T-helper 1 cell treated with Interleukin-12 subunit alpha and Interleukin-12 subunit beta and Interleukin-4 antibody, amounts not matched to agents 30 ng/mL and 1 ng/mL, for 36 hours (primary cell): ENCODE measurements around the gene MED13L. TPM values are rescaled to one million over a fixed set of nuclear protein-coding genes. Genes with fewer than 3 reads are reported as not detected.
"Not testable (repeated sequence)": the region's sequence is repeated elsewhere in the genome, so short reads cannot be mapped to it uniquely, and the experiment has no call there.

Experiments
- intact Hi-C: fragments of 100-400 bp; cut with micrococcal nuclease; formaldehyde crosslinking; loops from one replicate; pipeline ENCODE4 v1.15.1; 2024
- total RNA-seq: library from RNA; stranded (reverse); gene quantifications from 2 replicates; pipeline ENCODE4 v1.2.3, GENCODE V29; 2022

Gene MED13L
- total RNA-seq, 1 donor from 2014 or later, result 92.7 TPM

GRCh38 chr12:116137318-116137717, 140.2 kb downstream of the MED13L start:
- intact Hi-C loops, result loop anchor here (2.0 kb wide), 2 partner anchors 77 to 139 kb away; partner anchors contain the start of gene MED13L

GRCh38 chr12:116136340-116136739, 141.2 kb downstream of the MED13L start:
- intact Hi-C loops, result loop anchor here (1.0 to 2.0 kb wide), 3 partner anchors 36 to 140 kb away; partner anchors contain the start of gene MED13L

- intact Hi-C loops, result no loop called here
These were observed 142.1 kb downstream of the MED13L start for GRCh38 chr12:116135209-116135930.

GRCh38 chr12:116133636-116134214, 143.8 kb downstream of the MED13L start:
- intact Hi-C loops, result no loop called here

- intact Hi-C loops, result no loop called here
These were observed 144.3 kb downstream of the MED13L start for GRCh38 chr12:116133149-116133548.

- intact Hi-C loops, result not testable (repeated sequence)
These were observed 145.5 kb downstream of the MED13L start for GRCh38 chr12:116131987-116132386.

GRCh38 chr12:116131176-116131575, 146.3 kb downstream of the MED13L start:
- intact Hi-C loops, result no loop called here

GRCh38 chr12:116130431-116130830, 147.1 kb downstream of the MED13L start:
- intact Hi-C loops, result no loop called here

GRCh38 chr12:116128779-116129178, 148.7 kb downstream of the MED13L start:
- intact Hi-C loops, result no loop called here

- intact Hi-C loops, result no loop called here
These were observed 149.6 kb downstream of the MED13L start for GRCh38 chr12:116127859-116128258.

- intact Hi-C loops, result no loop called here
These were observed 150.9 kb downstream of the MED13L start for GRCh38 chr12:116126610-116127009.

- intact Hi-C loops, result no loop called here
These were observed 151.4 kb downstream of the MED13L start for GRCh38 chr12:116125956-116126566.

GRCh38 chr12:116125084-116125483, 152.4 kb downstream of the MED13L start:
- intact Hi-C loops, result no loop called here

- intact Hi-C loops, result no loop called here
These were observed 153.8 kb downstream of the MED13L start for GRCh38 chr12:116123451-116124258.

GRCh38 chr12:116122628-116123027, 154.9 kb downstream of the MED13L start:
- intact Hi-C loops, result no loop called here

- intact Hi-C loops, result no loop called here
These were observed 156.0 kb downstream of the MED13L start for GRCh38 chr12:116121453-116121871.

- intact Hi-C loops, result no loop called here
These were observed 160.7 kb downstream of the MED13L start for GRCh38 chr12:116116650-116117424.

- intact Hi-C loops, result no loop called here
These were observed 163.9 kb downstream of the MED13L start for GRCh38 chr12:116113398-116114130.

GRCh38 chr12:116106870-116107269, 170.6 kb downstream of the MED13L start:
- intact Hi-C loops, result no loop called here

GRCh38 chr12:116104167-116104767, 173.2 kb downstream of the MED13L start:
- intact Hi-C loops, result no loop called here
